ENCODE data around the gene ACP5.
A peak's percentile ranks its signal among the peaks of the same experiment; 100 is the strongest.
"Not testable (repeated sequence)": the region's sequence is repeated elsewhere in the genome, so short reads cannot be mapped to it uniquely, and the experiment has no call there.

Gene ACP5

DNA sequence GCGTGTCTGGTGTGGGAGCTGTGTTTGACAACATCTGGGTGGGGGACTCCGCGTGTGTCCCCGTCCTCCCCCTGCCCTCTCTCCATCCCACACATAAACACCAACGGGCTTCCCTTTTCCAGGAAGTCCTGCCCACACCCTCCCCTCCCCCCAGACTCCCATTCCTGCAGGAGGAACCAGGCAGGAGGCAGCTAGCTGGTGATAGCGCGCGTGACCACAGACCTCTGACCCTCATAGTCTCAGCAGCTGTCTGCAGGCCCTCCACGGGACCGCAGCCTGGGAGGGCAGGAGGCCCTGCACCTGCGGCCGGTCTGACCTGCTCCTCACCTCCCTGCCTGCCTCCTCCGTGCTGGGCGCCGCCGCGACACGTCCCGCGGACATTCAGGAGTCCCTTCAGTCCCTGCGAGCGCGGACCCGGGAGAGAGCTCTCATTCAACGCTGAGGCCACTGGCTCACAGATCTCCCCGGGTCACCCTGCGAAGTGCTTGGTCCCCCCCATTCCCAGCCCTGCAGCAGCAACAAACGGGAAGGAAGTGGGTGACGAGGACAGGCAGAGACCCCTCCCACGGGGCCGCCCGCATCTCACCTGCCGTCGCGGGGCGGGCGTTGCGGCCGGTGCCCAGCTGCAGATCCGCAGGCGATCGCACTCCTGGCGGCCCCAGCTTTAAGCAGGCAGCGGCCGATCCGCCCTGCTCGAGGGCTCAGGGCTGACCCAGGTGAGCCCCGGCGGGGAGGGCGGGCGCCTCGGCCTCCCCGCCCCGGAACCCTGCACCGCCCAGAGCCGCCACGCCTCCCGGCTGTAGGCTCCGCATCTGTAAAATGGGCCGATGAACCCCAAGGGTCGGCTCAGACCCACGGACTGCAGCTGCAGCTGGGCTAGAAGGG lies 1.1 kb upstream of the ACP5 start:
- Histone ChIP-seq H3K27ac (ENCODE audit: low read length) (no peak overlapping the region), H2AFZ (ENCODE audit: low read length) (0 out of 2 replicates have a peak overlapping the region, but pooled peaks have one; percentile 8), H4K20me1 (ENCODE audit: insufficient read depth, low read length) (no peaks in the 10 kb centered on the region), H3K9me2 (replicated peaks; ENCODE audit: insufficient read depth, low read length) (no peaks in the 10 kb centered on the region), H3K27me3 (replicated peaks; ENCODE audit: insufficient read depth, low read length) (no peaks in the 10 kb centered on the region; the same call in 1 of the 2 replicates), H3K36me3 (replicated peaks; ENCODE audit: insufficient read depth, low read length) (no peaks in the 10 kb centered on the region), H3K9me3 (replicated peaks; ENCODE audit: insufficient read depth, low read length) (no peaks in the 10 kb centered on the region), H3F3A (ENCODE audit: insufficient read depth, low read length) (peaks cover 5% of the 10 kb centered on the region), H3K4me3 (ENCODE audit: low read length) (no peak overlapping the region), H3K4me2 (ENCODE audit: low read depth, low read length) (peak overlapping the region; percentile 37; the same call in 1 of the 2 replicates), H3K4me1 (ENCODE audit: low read length) (peaks cover 10% of the 10 kb centered on the region), H3K9ac (ENCODE audit: low read length) (no peak overlapping the region), H3K79me2 (ENCODE audit: low read length) (no peaks in the 10 kb centered on the region)
- TF ChIP-seq, protein P1, sequence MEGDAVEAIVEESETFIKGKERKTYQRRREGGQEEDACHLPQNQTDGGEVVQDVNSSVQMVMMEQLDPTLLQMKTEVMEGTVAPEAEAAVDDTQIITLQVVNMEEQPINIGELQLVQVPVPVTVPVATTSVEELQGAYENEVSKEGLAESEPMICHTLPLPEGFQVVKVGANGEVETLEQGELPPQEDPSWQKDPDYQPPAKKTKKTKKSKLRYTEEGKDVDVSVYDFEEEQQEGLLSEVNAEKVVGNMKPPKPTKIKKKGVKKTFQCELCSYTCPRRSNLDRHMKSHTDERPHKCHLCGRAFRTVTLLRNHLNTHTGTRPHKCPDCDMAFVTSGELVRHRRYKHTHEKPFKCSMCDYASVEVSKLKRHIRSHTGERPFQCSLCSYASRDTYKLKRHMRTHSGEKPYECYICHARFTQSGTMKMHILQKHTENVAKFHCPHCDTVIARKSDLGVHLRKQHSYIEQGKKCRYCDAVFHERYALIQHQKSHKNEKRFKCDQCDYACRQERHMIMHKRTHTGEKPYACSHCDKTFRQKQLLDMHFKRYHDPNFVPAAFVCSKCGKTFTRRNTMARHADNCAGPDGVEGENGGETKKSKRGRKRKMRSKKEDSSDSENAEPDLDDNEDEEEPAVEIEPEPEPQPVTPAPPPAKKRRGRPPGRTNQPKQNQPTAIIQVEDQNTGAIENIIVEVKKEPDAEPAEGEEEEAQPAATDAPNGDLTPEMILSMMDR (IDR thresholded peaks at IDR 0.05; ENCODE audit: low read length) = no peak
- no peak for TF ChIP-seq EZH2phosphoT487 (IDR thresholded peaks at IDR 0.05; ENCODE audit: low read length)
- no peak for TF ChIP-seq EZH2 (optimal IDR thresholded peaks at IDR 0.05; ENCODE audit: low read depth, low read length)
- DNase-seq = no peak

DNA sequence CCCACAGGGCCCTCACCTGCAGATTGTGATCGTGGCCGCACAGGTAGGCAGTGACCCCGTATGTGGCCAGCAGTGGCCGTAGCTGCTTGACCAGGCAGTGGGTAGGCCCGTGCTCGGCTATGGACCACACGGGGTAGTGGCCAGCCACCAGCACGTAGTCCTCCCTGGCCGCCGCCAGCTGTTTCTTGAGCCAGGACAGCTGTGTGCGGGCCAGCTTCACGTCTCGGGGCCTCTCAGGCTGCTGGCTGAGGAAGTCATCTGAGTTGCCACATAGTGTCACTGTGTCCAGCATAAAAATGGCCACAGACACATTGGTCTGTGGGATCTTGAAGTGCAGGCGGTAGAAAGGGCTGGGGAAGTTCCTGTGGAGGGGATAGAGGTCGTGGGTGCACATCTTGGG lies 1.2 kb downstream of the ACP5 start:
- Histone ChIP-seq H3K27me3 (replicated peaks; ENCODE audit: insufficient read depth, low read length) (no peaks in the 10 kb centered on the region; the same call in 1 of the 2 replicates), H2AFZ (ENCODE audit: low read length) (no peak overlapping the region), H3K9ac (ENCODE audit: low read length) (no peak overlapping the region), H3K9me2 (replicated peaks; ENCODE audit: insufficient read depth, low read length) (no peaks in the 10 kb centered on the region), H3K4me2 (ENCODE audit: low read depth, low read length) (no peak overlapping the region), H3K9me3 (replicated peaks; ENCODE audit: insufficient read depth, low read length) (no peaks in the 10 kb centered on the region), H3K4me1 (ENCODE audit: low read length) (peaks cover 5% of the 10 kb centered on the region; the same call in 1 of the 2 replicates), H3K79me2 (ENCODE audit: low read length) (no peaks in the 10 kb centered on the region), H3K4me3 (ENCODE audit: low read length) (no peak overlapping the region), H3K36me3 (replicated peaks; ENCODE audit: insufficient read depth, low read length) (no peaks in the 10 kb centered on the region), H3K27ac (ENCODE audit: low read length) (no peak overlapping the region), H3F3A (ENCODE audit: insufficient read depth, low read length) (no peaks in the 10 kb centered on the region), H4K20me1 (ENCODE audit: insufficient read depth, low read length) (no peaks in the 10 kb centered on the region)
- no peak for TF ChIP-seq EZH2 (optimal IDR thresholded peaks at IDR 0.05; ENCODE audit: low read depth, low read length)
- TF ChIP-seq EZH2phosphoT487 (IDR thresholded peaks at IDR 0.05; ENCODE audit: low read length) = no peak
- TF ChIP-seq, protein P1 (IDR thresholded peaks at IDR 0.05; ENCODE audit: low read length) = no peak
- no peak for DNase-seq

DNA sequence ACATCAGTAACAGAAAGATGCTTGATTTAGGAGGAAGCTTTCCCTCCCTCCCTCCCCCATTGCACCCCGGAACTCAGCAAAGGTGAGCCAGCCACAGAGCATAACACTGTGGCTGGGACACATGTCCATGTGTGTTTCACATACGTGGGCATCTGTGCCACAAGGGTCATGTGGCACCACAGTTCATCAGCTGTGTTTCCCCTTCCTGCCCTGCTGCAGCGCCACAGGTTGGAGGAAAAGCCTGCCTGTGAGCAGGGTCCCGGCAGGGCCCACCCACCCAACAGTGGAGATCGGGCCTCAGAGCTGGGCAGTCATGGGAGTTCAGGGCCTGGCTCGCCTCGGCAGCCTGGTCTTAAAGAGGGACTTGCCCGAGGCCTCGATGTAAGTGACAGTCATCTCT lies 2.8 kb downstream of the ACP5 start:
- Histone ChIP-seq H3K9ac (ENCODE audit: low read length) (no peak overlapping the region), H3K4me1 (ENCODE audit: low read length) (no peaks in the 10 kb centered on the region), H2AFZ (ENCODE audit: low read length) (no peak overlapping the region), H3K36me3 (replicated peaks; ENCODE audit: insufficient read depth, low read length) (no peaks in the 10 kb centered on the region), H3K27me3 (replicated peaks; ENCODE audit: insufficient read depth, low read length) (no peaks in the 10 kb centered on the region; the same call in 1 of the 2 replicates), H3K4me3 (ENCODE audit: low read length) (no peak overlapping the region), H3K4me2 (ENCODE audit: low read depth, low read length) (no peak overlapping the region), H3K27ac (ENCODE audit: low read length) (no peak overlapping the region), H4K20me1 (ENCODE audit: insufficient read depth, low read length) (no peaks in the 10 kb centered on the region), H3K9me3 (replicated peaks; ENCODE audit: insufficient read depth, low read length) (no peaks in the 10 kb centered on the region), H3F3A (ENCODE audit: insufficient read depth, low read length) (no peaks in the 10 kb centered on the region), H3K79me2 (ENCODE audit: low read length) (no peaks in the 10 kb centered on the region), H3K9me2 (replicated peaks; ENCODE audit: insufficient read depth, low read length) (no peaks in the 10 kb centered on the region)
- DNase-seq = no peak
- TF ChIP-seq, protein P1 (IDR thresholded peaks at IDR 0.05; ENCODE audit: low read length) = no peak
- TF ChIP-seq EZH2phosphoT487 (IDR thresholded peaks at IDR 0.05; ENCODE audit: low read length) (no peak), EZH2 (optimal IDR thresholded peaks at IDR 0.05; ENCODE audit: low read depth, low read length) (no peak)

DNA sequence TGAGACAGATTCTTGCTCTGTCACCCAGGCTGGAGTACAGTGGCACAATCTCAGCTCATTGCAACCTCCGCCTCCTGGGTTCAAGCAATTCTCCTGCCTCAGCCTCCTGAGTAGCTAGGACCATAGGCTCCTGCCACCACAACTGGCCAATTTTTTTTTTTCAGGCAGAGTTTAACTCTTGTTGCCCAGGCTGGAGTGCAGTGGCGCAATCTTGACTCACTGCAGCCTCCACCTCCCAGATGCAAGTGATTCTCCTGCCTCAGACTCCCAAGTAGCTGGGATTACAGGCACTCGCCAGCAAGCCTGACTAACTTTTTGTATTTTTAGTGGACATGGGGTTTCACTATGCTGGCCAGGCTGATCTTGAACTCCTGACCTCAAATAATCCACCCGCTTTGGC lies 3.7 kb downstream of the ACP5 start:
- not testable (repeated sequence) for H3K36me3 ChIP-seq (replicated peaks; ENCODE audit: insufficient read depth, low read length); H3K27me3 ChIP-seq (replicated peaks; ENCODE audit: insufficient read depth, low read length); H3K4me3 ChIP-seq (ENCODE audit: low read length); H4K20me1 ChIP-seq (ENCODE audit: insufficient read depth, low read length); H3K9ac ChIP-seq (ENCODE audit: low read length); H3K27ac ChIP-seq (ENCODE audit: low read length); H3K4me2 ChIP-seq (ENCODE audit: low read depth, low read length); H3K79me2 ChIP-seq (ENCODE audit: low read length); H3K9me2 ChIP-seq (replicated peaks; ENCODE audit: insufficient read depth, low read length); DNase-seq; H2AFZ ChIP-seq (ENCODE audit: low read length); H3K4me1 ChIP-seq (ENCODE audit: low read length); H3K9me3 ChIP-seq (replicated peaks; ENCODE audit: insufficient read depth, low read length); H3F3A ChIP-seq (ENCODE audit: insufficient read depth, low read length)

DNA sequence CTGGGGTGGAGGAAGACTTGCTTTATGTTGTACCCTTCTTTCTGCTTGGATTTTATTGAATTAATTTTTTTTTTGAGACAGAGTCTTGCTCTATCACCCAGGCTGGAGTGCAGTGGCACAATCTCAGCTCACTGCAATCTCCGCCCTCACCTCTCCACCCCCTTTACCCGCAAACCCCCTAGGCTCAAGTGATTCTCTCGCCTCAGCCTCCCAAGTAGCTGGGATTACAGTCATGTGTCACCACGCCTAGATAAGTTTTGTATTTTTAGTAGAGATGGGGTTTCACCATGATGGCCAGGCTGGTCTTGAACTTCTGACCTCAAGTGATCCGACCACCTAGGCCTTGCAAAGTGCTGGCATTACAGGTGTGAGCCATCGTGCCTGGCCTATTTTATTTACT lies 4.1 kb downstream of the ACP5 start:
- not testable (repeated sequence) for H3K27me3 ChIP-seq (replicated peaks; ENCODE audit: insufficient read depth, low read length); H4K20me1 ChIP-seq (ENCODE audit: insufficient read depth, low read length); H3K36me3 ChIP-seq (replicated peaks; ENCODE audit: insufficient read depth, low read length); H3K9me3 ChIP-seq (replicated peaks; ENCODE audit: insufficient read depth, low read length); H3F3A ChIP-seq (ENCODE audit: insufficient read depth, low read length); H3K9me2 ChIP-seq (replicated peaks; ENCODE audit: insufficient read depth, low read length); H3K4me3 ChIP-seq (ENCODE audit: low read length); H3K79me2 ChIP-seq (ENCODE audit: low read length); H3K4me2 ChIP-seq (ENCODE audit: low read depth, low read length); H3K9ac ChIP-seq (ENCODE audit: low read length); H3K27ac ChIP-seq (ENCODE audit: low read length); H3K4me1 ChIP-seq (ENCODE audit: low read length); H2AFZ ChIP-seq (ENCODE audit: low read length); DNase-seq

Data from MM.1S (cell line).